Gastrocnemius medialis (tissue), 4 donors: ENCODE measurements around the gene RXRG.

Experiments
- CTCF ChIP-seq, 5 experiments: fragments of 450-650 bp in 3 of 5; fragments of 200-600 bp in 2 of 5; sonication (generic) in 2 of 5; IDR thresholded peaks in 4 of 5; conservative IDR thresholded peaks in 1 of 5; 1 replicate in 4 of 5; 2 replicates in 1 of 5; pipeline ENCODE4 v1.5.1; 2016 to 2019; ENCODE audit warnings: antibody characterized with exemption in 5 of 5, mild to moderate bottlenecking in 3 of 5, moderate library complexity in 3 of 5
- POLR2A ChIP-seq, 2 donors: fragments of 450-650 bp; IDR thresholded peaks; one replicate each; pipeline ENCODE4 v1.6.1; 2017; ENCODE audit warnings: antibody characterized with exemption in 2 of 2, mild to moderate bottlenecking in 2 of 2, moderate library complexity in 2 of 2

- no peak for TF ChIP-seq CTCF (IDR thresholded peaks at IDR 0.05 in 4 of 5, conservative IDR thresholded peaks at IDR 0.05 in 1 of 5)
- TF ChIP-seq POLR2A (IDR thresholded peaks at IDR 0.05): no peak
Observed at GRCh38 chr1:165423136-165423535, 21.8 kb downstream of the RXRG start.
